BLaER1 treated with 17β-estradiol and CSF1 and Interleukin-3, amounts not matched to agents 10 nM and 100 nM (cell line): ENCODE results near the gene CAPN1.

Experiments
- H3K27ac ChIP-seq, 11 experiments: shearing (Covaris generic); formaldehyde crosslinking; 2 replicates each; pipeline ENCODE4 v1.8.1; 2022
- H3K27me3 ChIP-seq, 11 experiments: shearing (Covaris generic); formaldehyde crosslinking; 2 replicates each; pipeline ENCODE4 v1.8.1; 2022
- H3K36me3 ChIP-seq, 11 experiments: shearing (Covaris generic); formaldehyde crosslinking; 2 replicates each; pipeline ENCODE4 v1.8.1; 2022
- H3K4me1 ChIP-seq, 10 experiments: shearing (Covaris generic); formaldehyde crosslinking; 2 replicates each; pipeline ENCODE4 v1.8.1; 2022
- H3K4me2 ChIP-seq, 11 experiments: shearing (Covaris generic); formaldehyde crosslinking; 2 replicates each; pipeline ENCODE4 v1.8.1; 2022
- H3K4me3 ChIP-seq, 10 experiments: shearing (Covaris generic); formaldehyde crosslinking; 2 replicates each; pipeline ENCODE4 v1.8.1; 2022
- H3K9ac ChIP-seq, 11 experiments: shearing (Covaris generic); formaldehyde crosslinking; 2 replicates each; pipeline ENCODE4 v1.8.1; 2022
- H3K9me3 ChIP-seq, 11 experiments: shearing (Covaris generic); formaldehyde crosslinking; replicated peaks in 1 of 11; 2 replicates each; pipeline ENCODE4 v1.8.1; 2022
- H4K20me1 ChIP-seq, 11 experiments: shearing (Covaris generic); formaldehyde crosslinking; 2 replicates each; pipeline ENCODE4 v1.8.1; 2022
- Cebpa-rat ChIP-seq, 11 experiments: shearing (Covaris generic); IDR thresholded peaks; 2 replicates each; pipeline ENCODE4 v1.8.1; 2022

Gene CAPN1

DNA sequence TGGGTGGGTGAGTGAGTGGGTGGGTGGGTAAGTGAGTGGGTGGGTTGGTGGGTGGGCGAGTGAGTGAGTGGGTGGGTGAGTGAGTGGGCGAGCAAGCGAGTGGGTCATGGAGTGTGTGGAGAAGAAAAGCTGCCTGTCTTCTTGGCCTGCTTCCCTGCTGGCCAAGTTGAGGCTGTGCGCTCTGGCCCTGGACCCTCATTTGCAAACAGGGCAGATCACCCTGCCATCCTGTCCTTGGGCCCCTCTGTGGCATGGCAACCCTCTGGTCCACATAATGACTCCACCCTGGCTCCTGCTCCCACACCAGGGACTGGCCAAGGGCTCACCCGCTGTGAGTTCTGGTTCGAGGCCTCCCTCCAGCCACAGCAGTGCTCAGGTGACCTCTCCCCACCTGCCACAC lies 35.1 kb downstream of the CAPN1 start:
- H3K4me2 ChIP-seq: no peak overlapping the region
- H3K27me3 ChIP-seq: no peaks in the 10 kb centered on the region
- H3K4me3 ChIP-seq: no peak overlapping the region
- no peaks in the 10 kb centered on the region for H3K9me3 ChIP-seq
- H3K36me3 ChIP-seq: peaks cover 2 to 13% (median 4%) of the 10 kb centered on the region in 11 experiments; a peak in 18 of 22 replicates
- H4K20me1 ChIP-seq: peaks cover 0 to 25% (median 0%) of the 10 kb centered on the region in 11 experiments; a peak in 5 of 22 replicates
- H3K27ac ChIP-seq: no peak overlapping the region
- no peak for TF ChIP-seq Cebpa-rat (IDR thresholded peaks at IDR 0.05)
- peaks cover 32 to 40% (median 36%) of the 10 kb centered on the region in 10 experiments for H3K4me1 ChIP-seq
- H3K9ac ChIP-seq: no peak overlapping the region

DNA sequence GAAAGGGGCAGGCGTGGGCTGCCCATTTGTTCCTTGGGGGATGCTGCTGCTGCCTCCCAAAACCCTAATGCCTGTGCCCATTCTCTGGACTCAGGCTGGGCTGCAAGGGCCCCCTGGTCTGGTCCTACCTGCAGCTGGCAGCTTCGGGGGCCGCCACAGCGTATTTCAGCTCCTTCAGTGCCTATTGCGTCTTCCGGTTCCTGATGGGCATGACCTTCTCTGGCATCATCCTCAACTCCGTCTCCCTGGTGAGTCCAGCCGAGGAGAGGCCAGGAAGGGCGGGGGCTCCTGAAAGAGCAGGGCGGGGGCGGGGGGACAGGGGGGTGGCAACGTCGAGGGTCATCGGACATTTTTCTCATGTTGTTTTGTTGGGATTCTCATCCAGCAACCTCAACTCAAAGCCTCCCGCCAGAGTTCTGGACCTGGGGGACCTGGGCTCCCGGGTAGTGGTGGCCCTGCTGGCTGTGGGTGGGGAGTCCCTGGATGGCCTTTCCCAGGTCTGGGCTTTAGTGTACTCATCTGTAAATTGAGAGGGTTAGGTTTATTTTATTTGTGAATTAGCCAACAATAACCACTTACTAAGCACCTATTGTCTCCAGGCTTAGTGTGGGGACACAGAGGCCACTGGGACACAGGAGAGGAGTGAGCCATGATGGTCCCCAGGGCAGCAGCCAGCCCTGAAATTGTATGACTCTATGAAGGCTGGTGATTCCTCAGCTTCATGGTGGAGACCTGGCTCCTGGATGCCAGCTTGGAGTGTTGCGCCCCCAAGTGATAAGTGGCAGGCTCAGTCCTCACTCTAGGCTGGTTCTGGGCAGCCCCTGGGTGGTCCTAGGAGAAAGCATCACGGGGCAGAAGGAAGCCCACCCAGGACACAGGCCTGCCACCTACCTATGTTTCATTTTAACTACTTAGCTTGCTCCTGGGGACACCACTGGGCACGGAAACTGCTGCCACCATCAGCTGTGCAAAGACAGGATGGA lies 36.0 kb downstream of the CAPN1 start:
- Histone ChIP-seq H3K4me3 (no peak overlapping the region), H3K4me2 (no peak overlapping the region), H3K36me3 (peaks cover 0 to 4% (median 0%) of the 10 kb centered on the region in 11 experiments; a peak in 2 of 22 replicates), H3K9me3 (no peaks in the 10 kb centered on the region), H3K27ac (no peak overlapping the region), H4K20me1 (peaks cover 0 to 16% (median 0%) of the 10 kb centered on the region in 11 experiments; a peak in 4 of 22 replicates), H3K27me3 (no peaks in the 10 kb centered on the region), H3K4me1 (peaks cover 32 to 40% (median 36%) of the 10 kb centered on the region in 10 experiments), H3K9ac (no peak overlapping the region)
- TF ChIP-seq Cebpa-rat (IDR thresholded peaks at IDR 0.05): no peak

DNA sequence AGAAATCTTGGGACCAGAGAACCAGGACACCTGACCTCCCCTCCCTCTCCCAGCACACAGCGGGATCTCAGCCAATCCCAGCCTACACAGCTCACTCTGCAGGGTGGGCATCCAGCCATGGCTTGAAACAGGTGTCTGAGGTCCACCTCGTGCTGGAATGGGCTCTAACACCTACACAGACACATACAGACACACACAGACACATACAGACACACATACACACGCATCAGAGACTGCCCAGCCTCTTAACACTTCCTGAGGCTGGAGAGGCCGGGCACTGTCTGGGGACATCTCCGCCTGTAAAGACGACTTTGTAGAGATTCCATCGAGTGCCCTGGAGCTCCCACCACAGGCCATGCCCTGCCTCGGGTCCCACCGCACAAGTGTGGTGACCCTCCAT lies 36.7 kb downstream of the CAPN1 start:
- H3K4me1 ChIP-seq: peaks cover 28 to 40% (median 35%) of the 10 kb centered on the region in 10 experiments
- H3K27ac ChIP-seq: no peak overlapping the region

DNA sequence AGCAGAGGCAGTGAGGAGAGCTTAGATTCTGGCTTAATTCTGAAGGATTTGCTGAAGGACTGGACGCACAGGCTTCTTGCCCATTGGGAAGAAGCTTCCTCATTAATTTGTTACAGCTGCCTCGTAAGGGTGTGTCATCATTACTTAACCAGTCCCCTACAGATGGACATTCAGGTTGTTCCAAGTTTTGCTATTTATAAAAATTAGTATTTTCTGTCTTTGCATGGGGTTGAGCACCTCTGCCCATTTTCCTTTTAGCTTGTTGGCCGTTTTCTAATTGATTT lies 38.1 kb downstream of the CAPN1 start:
- Histone ChIP-seq H3K4me3 (no peak overlapping the region), H3K27me3 (no peaks in the 10 kb centered on the region), H3K36me3 (0 out of 22 replicates have a peak, but pooled peaks cover 0 to 4% (median 0%) of the 10 kb centered on the region in 11 experiments), H3K27ac (no peak overlapping the region), H3K9me3 (no peaks in the 10 kb centered on the region), H3K4me2 (no peak overlapping the region), H4K20me1 (no peaks in the 10 kb centered on the region; a peak in 1 of 22 replicates), H3K4me1 (peaks cover 25 to 40% (median 29%) of the 10 kb centered on the region in 10 experiments), H3K9ac (no peak overlapping the region)
- TF ChIP-seq Cebpa-rat (IDR thresholded peaks at IDR 0.05): no peak

More for the DNA sequence above, 36.7 kb downstream of the CAPN1 start:
- no peak overlapping the region for H3K9ac ChIP-seq
- H3K9me3 ChIP-seq: no peaks in the 10 kb centered on the region
- H4K20me1 ChIP-seq: peaks cover 0 to 9% (median 0%) of the 10 kb centered on the region in 11 experiments; a peak in 4 of 22 replicates
- no peak overlapping the region for H3K4me2 ChIP-seq
- 0 out of 22 replicates have a peak, but pooled peaks cover 0 to 1% (median 0%) of the 10 kb centered on the region in 11 experiments for H3K36me3 ChIP-seq
- H3K27me3 ChIP-seq: no peaks in the 10 kb centered on the region
- H3K4me3 ChIP-seq: no peak overlapping the region
- no peak for TF ChIP-seq Cebpa-rat (IDR thresholded peaks at IDR 0.05)

DNA sequence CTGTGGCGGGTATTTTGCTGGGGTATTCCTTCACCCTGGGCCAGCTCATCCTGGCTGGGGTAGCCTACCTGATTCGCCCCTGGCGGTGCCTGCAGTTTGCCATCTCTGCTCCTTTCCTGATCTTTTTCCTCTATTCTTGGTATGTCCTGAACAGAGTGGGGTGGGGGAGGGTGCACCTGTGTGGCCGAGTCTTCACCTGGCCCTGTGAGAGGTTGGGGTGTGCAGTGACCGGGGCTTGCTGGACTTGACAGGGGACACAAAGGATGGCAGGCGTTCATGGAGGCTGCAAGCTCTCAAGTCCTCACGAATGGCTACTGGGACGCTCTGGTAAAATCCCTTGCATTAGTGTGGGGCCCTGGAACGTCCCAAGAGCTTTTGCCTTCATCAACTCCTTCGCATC lies 39.3 kb downstream of the CAPN1 start:
- Histone ChIP-seq H3K4me3 (no peak overlapping the region), H3K27me3 (no peaks in the 10 kb centered on the region), H3K27ac (no peak overlapping the region), H3K9ac (no peak overlapping the region), H3K36me3 (0 out of 22 replicates have a peak, but pooled peaks cover 0 to 4% (median 0%) of the 10 kb centered on the region in 11 experiments), H3K9me3 (no peaks in the 10 kb centered on the region), H3K4me1 (peaks cover 29 to 51% (median 37%) of the 10 kb centered on the region in 10 experiments), H4K20me1 (no peaks in the 10 kb centered on the region), H3K4me2 (no peak overlapping the region)
- TF ChIP-seq Cebpa-rat (IDR thresholded peaks at IDR 0.05): no peak

DNA sequence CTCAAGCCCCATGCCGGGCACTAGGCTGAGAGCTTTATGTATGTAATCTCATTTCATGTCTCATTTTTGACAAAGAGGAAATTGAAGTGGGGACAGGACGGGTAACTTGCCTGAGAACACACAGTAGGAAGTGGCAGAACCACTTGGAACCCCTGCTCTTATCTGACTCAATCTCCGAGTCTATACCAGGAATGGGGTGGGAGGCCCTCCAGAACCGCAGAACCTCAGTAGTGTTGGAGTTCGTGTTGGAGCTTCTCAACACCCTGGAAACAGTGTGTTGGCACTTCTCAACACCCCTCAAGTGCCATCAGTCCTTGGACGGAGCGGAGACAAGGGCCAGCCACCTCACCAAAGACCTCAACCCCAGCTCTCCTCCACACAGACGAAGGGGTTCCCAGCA lies 41.3 kb downstream of the CAPN1 start:
- Histone ChIP-seq H3K4me2 (peak overlapping the region in 7 of 11 experiments; percentile 11 to 81 (median 60); a peak in 13 of 22 replicates), H3K4me3 (no peak overlapping the region), H3K4me1 (peaks cover 41 to 59% (median 48%) of the 10 kb centered on the region in 10 experiments), H3K36me3 (0 out of 22 replicates have a peak, but pooled peaks cover 0 to 4% (median 0%) of the 10 kb centered on the region in 11 experiments), H3K27me3 (no peaks in the 10 kb centered on the region), H3K9ac (no peak overlapping the region), H3K9me3 (no peaks in the 10 kb centered on the region), H4K20me1 (no peaks in the 10 kb centered on the region), H3K27ac (no peak overlapping the region)
- TF ChIP-seq Cebpa-rat (IDR thresholded peaks at IDR 0.05): no peak

DNA sequence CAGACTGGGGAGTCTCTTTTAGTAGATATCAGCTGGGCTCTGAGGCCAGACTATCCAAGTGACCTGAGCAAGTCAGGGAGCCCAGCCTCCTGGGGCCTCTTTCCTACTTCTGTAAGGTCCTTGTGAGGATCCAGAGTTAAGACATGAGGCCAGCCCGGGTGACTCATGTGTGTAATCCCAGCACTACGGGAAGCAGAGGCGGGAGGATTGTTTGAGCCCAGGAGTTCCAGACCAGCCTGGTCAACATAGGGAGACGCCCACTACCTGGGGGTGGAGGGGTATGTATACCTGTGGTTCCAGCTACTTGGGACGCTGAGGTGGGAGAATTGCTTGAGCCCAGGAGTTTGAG lies 43.2 kb downstream of the CAPN1 start:
- Histone ChIP-seq H3K9me3 (no peaks in the 10 kb centered on the region; a peak in 1 of 22 replicates), H3K36me3 (0 out of 22 replicates have a peak, but pooled peaks cover 0 to 4% (median 0%) of the 10 kb centered on the region in 11 experiments), H3K4me1 (peaks cover 42 to 59% (median 48%) of the 10 kb centered on the region in 10 experiments), H3K9ac (peak overlapping the region; percentile 41 to 77 (median 72); a peak in 21 of 22 replicates), H3K27me3 (no peaks in the 10 kb centered on the region), H4K20me1 (no peaks in the 10 kb centered on the region), H3K27ac (peak overlapping the region; percentile 37 to 76 (median 57); a peak in 19 of 22 replicates), H3K4me3 (peak overlapping the region; percentile 51 to 75 (median 55); a peak in 15 of 20 replicates), H3K4me2 (peak overlapping the region; percentile 79 to 98 (median 89))
- TF ChIP-seq Cebpa-rat (IDR thresholded peaks at IDR 0.05): no peak

DNA sequence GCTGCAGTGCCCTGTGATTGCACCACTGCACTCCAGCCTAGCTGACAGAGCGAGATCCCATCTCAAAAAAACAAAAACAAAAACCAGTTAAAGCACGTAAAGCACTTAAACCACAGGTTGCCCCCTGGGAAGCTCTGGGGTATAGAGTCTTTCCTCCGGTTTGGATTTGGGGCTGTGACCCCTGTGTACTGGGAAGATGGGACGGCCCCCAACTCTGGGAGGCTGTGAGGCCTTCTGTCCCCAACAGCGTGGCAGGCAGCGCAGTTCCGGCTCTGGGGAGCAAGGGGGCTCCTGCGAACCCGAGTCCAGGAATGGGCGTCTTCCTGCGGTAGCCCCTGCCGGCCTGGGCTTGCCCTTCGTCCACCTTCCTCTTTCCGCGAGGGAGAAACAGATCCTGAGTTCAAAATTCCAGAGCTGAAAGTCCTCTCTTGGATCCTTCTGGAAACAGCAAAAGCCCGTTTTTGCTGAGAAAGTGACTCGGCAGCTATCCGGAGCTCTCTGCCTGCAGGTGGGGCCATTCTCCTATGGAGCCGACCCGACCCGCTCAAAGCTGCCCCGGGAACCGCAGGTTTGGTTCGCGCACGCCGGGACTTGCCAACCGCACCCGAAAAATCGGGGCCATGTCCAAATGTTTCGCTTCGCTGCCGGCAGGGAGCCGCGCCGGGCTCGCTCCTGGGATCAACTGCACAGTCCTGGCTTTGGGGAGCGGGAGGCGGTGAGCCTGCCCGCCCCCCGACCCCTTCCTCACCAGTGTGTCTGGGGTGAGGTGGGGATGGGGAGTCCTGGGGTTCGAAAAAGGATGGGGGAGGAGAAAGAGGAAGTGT lies 43.8 kb downstream of the CAPN1 start:
- H3K4me2 ChIP-seq: peak overlapping the region; percentile 79 to 98 (median 89)
- peak overlapping the region; percentile 37 to 76 (median 57); a peak in 20 of 22 replicates for H3K27ac ChIP-seq

More for the DNA sequence above, 43.8 kb downstream of the CAPN1 start:
- peak overlapping the region; percentile 41 to 77 (median 72) for H3K9ac ChIP-seq
- H3K9me3 ChIP-seq: no peaks in the 10 kb centered on the region; a peak in 2 of 22 replicates
- 0 out of 22 replicates have a peak, but pooled peaks cover 0 to 4% (median 0%) of the 10 kb centered on the region in 11 experiments for H3K36me3 ChIP-seq
- peak overlapping the region; percentile 51 to 75 (median 55) for H3K4me3 ChIP-seq
- H4K20me1 ChIP-seq: no peaks in the 10 kb centered on the region
- TF ChIP-seq Cebpa-rat (IDR thresholded peaks at IDR 0.05): no peak
- H3K27me3 ChIP-seq: no peaks in the 10 kb centered on the region
- peaks cover 42 to 59% (median 48%) of the 10 kb centered on the region in 10 experiments for H3K4me1 ChIP-seq
